Putamen (tissue), 1 donor: ENCODE measurements around the gene RGS6.
"Not testable (repeated sequence)": the region's sequence is repeated elsewhere in the genome, so short reads cannot be mapped to it uniquely, and the experiment has no call there.

Experiments used
- DNase-seq: peaks from one replicate; pipeline ENCODE4 v3.0.0-alpha.2; 2016; ENCODE audit warnings: low spot score

The RGS6 gene

DNA sequence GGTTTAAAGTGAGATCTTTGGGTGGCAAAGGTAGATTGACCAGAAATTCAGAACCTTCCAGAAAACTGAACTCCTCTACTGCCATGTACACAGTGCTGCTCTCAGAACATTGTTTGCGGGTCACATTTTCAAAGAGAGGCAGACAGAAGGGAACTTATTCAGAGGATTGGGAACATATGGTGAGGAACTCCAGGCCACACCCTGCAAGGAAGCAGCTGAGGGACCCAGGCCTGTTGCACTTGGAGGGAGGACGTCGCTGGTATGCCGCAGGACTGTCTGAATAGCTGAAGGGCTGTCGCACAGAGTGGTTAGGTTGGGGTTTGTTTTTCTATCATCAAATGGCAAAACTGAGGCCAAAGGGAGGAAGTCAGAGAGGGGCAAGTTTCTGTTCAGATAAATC lies 520.5 kb downstream of the RGS6 start:
- DNase-seq: no peak

DNA sequence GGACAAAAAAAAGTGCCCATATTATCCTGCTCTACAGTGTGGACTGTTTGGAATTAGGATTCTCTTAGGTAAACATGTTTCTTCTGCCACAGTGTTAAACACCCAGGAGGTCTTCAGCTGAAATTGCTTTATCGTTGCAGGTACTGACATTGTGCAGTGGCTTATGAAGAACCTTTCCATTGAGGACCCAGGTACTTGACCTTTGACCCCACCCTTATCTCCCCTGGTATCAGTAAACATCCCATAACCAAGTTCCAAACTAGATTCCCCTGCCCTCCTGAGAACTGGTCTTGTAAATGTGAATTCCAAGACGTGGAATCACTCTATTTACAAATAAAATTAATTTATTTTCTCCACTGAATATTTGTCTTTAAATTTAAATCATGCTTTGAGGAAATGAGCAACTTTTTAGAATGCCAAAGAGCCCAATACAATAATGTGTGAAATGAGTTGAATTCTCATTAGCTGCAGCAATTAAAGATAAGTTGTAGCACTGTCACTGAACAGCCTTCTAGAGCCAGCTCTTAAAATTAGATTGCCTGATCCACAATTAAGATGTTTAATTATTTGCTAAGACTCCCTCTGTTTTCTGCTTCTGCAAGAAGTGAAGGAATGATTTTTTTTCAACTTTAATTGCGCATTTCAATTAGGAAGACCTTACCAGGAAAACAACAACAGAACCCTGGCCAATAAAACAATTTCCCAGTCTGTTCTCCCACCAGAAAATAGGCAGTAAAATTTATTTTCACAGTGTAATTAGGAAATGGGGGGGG lies 522.3 kb downstream of the RGS6 start:
- no peak for DNase-seq

- no peak for DNase-seq
Observed at GRCh38 chr14:72457641-72458040, 525.4 kb downstream of the RGS6 start.

DNA sequence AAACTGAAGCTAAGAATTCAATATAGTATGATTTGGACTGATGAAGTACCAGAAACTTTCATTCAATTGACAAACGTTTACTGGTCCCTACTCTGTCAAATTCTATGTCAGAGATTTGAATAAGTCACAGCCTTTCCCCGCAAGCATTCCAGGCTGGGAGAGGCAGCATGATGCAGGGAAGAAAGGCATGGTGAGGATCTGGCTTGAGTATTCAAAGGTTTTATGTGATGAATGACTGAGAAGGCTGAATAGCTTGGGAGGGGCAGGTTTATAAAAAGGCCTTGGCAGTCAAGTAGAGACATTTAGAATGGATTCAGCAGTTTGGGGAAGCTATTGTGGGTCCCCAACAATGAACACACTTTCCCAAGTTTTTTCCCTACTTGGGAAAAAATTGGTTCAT lies 529.8 kb downstream of the RGS6 start:
- no peak for DNase-seq

DNA sequence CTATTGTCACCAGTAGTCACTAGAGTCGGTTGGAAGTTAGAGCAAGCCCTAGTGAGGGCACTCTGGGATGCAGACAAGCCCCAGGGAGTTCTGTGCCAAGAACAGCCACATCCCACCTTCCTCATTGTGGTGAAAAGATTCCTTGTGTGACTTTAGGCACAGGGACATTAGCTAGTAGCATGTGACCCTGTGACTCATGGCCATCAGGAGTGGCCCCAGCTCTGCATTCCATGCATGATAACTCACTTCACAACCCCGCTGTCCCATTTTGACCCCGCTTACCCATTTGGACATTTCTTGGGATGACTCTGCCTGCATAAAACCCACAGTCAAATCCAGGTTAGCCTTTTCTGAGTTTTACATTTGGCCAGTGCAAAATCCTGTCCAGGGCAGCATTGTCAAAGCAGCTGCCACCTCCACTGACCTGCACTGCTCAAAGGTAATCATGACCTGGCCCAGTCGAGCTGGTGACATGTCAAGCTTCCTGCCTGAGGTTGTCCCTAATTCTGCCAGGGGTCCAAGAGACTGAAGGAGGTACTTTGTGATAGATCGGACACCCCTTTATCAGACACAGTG lies 531.1 kb downstream of the RGS6 start:
- DNase-seq: no peak

- DNase-seq: no peak
Observed at GRCh38 chr14:72464226-72464625, 532.0 kb downstream of the RGS6 start.

- no peak for DNase-seq
Observed at GRCh38 chr14:72466325-72466724, 534.1 kb downstream of the RGS6 start.

- DNase-seq: no peak
Observed at GRCh38 chr14:72471346-72471745, 539.1 kb downstream of the RGS6 start.

DNA sequence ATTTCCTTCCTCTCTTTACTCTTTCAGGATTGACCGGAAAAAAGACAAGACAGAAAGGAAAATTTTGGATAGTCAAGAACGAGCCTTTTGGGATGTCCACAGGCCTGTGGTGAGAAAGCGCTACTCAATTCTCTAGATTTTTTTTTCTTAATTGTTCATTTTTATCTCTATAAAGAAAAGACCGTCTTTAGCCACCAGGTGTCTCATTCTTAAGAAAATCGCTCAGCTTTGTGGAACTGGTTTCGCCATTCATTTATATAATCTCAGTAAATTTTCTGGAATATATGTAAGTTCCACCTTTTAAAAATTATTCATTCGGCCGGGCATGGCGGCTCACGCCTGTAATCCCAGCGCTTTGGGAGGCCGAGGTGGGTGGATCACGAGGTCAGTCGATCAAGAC lies 540.6 kb downstream of the RGS6 start:
- DNase-seq: no peak

DNA sequence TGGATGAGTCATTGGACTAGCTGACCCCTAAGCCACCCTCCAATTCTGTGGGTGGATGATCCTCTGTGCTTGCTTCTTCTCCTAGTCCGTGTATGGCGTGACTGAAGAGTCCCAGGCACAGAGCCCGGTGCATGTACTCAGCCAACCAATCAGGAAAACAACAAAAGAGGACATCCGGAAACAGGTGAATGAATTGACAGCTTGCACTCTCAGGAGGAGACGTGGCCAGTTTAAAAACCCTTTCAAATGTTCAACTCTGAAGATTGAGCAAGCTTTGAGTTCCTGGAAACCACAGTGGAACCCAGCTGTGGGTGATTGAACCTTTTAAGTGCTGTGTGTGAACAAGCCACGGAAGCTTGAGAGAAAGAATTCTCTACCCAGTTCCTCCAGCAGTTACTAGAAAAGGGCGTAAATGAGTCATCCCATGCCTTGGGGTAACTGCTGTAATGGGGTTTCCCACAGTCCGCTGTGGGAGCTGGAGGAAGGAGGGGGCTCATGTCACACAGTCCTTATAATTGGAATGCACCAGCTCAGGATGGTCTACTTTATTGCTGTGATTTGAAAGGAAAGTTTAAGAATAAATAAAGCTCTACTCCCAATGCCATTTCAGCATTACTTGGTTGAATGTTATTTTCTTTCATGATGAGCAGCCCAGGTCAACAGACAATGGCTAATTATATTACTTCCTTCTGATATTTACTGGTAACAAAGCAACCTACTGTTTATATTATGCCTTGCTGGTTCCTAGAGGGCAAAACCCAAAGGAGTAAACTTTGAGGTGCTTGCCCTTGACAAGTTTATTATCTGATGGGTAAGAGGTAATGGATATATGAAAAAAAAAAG lies 544.6 kb downstream of the RGS6 start:
- DNase-seq: no peak

DNA sequence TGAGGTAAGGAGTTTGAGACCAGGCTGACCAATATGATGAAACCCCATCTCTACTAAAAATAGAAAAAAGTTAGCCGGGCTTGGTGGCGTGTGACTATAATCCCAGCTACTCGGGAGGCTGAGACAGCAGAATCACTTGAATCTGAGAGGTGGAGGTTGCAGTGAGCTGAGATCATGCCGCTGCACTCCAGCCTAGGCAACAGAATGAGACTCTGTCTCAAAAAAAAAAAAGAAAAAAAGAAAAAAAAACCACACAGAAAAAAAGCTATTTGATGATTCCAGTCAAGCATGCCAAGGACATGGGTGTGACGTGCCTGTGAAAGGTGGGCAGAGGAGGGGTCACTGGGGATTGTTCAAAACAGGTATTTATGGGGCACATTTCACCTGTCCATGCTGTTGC lies 545.3 kb downstream of the RGS6 start:
- DNase-seq: not testable (repeated sequence)

DNA sequence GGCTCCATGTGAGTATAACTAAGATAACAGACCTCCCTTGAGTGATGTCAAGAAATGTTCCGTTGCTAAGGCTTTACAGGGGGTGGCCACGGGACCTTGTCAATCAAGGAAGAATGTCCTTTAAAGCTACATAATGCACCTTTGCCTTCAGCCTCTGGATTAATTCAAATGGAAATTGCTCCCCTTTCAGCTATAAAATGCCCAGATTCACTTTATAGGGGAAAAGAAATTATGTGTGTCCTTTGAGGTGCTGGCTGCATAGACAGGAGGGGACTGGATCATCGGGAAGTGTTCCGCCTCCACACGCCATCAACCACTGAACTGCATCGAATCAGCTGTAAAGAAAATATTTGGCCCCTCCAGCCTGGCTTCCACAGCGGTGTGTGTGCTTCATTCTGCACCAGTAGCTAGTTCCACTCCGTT lies 546.3 kb downstream of the RGS6 start:
- no peak for DNase-seq

DNA sequence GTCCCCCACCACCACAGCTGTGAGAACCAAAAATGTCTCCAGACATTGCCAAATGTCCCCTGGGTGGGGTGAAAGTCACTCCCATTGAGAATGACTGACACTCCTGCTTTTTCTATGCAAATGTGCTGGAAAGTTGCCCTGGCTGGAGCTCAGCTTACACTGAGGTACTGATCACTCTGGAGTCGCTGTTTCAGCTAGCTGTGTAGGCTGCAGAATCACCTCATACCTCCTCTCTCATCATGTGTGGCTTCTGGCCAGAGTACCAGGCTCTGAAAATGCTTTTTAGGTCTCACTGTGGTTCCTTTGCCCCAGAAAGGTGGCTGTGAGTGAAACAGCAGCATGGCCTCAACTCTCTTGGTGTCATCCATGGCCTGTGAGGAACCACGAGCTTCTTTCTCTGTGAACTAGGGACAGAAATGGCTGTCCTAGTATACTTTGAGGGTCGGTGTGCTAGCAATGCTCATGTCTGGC lies 547.3 kb downstream of the RGS6 start:
- DNase-seq: no peak

- no peak for DNase-seq
Observed at GRCh38 chr14:72480464-72481243, 548.4 kb downstream of the RGS6 start.

DNA sequence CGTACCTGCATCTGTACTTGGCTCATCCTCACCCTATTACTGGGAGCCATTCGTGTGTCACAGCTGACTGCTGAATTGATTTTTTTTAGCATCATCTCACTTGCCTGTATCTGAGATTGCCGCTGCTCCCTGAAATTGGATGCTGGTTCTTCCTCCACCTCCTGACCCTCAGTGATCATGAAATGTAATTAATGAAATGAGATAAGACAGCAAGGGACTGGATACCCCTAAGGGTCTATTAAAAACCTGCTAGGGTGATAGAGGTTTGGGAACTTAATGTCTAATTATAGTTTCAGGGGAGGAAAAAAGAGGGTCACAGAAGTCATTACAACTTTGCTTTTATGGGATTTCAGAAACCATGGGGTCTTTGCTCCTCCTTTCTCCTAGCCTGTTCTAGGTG lies 551.1 kb downstream of the RGS6 start:
- DNase-seq: no peak

DNA sequence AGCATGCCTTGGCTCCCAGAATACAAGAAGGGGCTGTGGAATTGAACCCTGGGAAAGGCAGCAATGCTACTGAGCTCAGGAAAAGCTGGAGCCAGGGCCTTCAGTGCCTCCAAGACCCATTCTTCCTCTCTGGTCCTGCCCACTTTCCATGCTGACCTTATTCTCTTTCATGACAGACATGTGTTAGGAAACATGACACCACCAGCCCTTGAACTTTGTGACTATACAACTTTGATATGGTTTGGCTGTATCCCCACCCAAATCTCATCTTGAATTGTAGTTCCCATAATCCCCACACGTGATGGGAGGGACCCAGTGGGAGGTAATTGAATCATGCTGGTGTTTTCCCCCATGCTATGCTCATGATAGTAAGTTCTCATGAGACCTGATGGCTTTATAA lies 553.5 kb downstream of the RGS6 start:
- DNase-seq: no peak

DNA sequence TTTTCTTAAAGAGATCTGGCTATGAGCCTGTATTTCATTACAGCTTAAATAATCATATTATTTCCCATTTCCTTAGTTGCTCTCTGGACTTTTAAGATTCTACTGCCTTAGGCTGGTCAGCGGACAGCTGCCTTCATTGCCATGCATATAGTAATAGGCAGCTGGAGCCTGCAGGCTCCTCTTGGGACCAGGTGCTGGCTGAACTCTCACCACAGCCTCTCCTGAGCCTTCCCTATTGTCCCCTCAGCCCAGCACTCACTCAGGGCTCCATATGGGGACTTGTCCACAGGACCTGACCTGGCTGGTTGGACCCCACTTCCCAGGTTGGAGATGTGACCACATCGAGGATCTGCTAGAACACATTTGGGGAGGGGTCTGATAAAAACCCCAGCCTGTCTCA lies 556.3 kb downstream of the RGS6 start:
- DNase-seq: no peak

DNA sequence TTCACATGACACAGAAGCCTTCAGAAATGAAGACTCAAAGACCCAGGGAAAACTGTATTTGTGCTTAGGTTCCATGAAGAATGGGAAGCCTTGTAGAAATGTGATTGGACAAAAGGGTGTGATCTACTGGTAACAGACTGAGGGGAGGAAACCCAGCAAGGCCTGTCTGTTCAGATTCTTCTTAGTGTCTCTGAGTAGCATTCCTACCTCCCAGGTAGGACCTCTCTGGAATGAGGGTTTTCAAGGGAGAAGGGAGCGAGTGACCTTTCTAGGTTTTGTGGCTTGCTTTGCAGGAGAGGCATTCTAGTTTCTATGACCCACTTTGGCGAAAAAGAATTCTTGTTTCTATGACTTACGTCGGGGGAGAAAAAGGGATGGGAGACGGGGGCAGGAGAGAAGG lies 560.0 kb downstream of the RGS6 start:
- DNase-seq: no peak

GRCh38 chr14:72495668-72496067 lies 563.4 kb downstream of the RGS6 start:
- DNase-seq: no peak

DNA sequence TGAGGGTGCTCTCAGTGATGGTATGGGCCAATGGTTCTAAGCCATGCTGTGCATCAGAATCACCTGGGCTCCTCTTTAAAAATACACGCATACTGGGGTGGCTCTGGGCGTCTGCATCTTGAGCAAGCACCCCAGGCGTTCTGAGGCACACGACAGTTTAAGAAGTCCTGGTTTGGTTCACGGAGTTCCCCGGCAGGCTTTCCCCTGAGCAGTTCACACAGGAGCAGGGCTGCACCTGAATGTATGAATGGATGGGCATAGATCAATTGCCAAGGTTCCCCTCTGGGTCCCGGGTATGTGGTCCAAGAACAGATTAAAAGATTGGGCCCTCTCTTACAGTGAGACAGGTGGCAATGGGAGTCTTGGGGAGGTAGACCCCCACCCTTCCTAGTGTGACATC lies 566.4 kb downstream of the RGS6 start:
- DNase-seq: no peak

GRCh38 chr14:72499746-72500145 lies 567.5 kb downstream of the RGS6 start:
- DNase-seq: no peak

- no peak for DNase-seq
Observed at GRCh38 chr14:72500234-72500838, 568.1 kb downstream of the RGS6 start.
